ENCODE measurements around the gene ACBD6.

DNA sequence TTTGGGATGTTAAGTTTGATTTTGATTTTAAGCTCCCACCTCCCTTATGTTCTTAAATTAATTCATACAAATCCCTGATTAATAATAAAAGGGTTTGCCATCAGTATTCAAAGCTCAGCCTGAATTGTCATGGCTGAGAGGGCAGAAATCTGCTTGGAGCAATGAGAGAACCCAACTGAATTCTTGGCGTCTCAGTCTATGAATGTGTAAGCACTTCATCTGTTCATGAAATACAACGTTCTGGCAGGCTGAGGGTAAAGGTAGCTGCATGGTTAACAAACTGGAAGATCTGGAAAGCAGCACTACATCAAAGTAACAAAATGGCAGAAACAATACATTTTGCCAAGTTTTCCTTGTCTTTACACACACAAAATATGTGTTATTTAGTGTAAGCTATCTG, 95.3 kb downstream of the ACBD6 start:
- TF ChIP-seq, protein P1, sequence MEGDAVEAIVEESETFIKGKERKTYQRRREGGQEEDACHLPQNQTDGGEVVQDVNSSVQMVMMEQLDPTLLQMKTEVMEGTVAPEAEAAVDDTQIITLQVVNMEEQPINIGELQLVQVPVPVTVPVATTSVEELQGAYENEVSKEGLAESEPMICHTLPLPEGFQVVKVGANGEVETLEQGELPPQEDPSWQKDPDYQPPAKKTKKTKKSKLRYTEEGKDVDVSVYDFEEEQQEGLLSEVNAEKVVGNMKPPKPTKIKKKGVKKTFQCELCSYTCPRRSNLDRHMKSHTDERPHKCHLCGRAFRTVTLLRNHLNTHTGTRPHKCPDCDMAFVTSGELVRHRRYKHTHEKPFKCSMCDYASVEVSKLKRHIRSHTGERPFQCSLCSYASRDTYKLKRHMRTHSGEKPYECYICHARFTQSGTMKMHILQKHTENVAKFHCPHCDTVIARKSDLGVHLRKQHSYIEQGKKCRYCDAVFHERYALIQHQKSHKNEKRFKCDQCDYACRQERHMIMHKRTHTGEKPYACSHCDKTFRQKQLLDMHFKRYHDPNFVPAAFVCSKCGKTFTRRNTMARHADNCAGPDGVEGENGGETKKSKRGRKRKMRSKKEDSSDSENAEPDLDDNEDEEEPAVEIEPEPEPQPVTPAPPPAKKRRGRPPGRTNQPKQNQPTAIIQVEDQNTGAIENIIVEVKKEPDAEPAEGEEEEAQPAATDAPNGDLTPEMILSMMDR (IDR thresholded peaks at IDR 0.05; ENCODE audit: poor library complexity) = no peak
- TF ChIP-seq EZH2 (IDR thresholded peaks at IDR 0.05; ENCODE audit: borderline replicate concordance) = no peak
- TF ChIP-seq EZH2phosphoT487 (IDR thresholded peaks at IDR 0.05; ENCODE audit: low read depth, severe bottlenecking, unreplicated experiment) = no peak

Data from hepatocyte (in vitro differentiated cells).